Measurements from ENCODE around the gene C5orf52. TPM values are rescaled to one million over a fixed set of nuclear protein-coding genes. Genes with fewer than 3 reads are reported as not detected.

Gene C5orf52
- total RNA-seq, 1 donor from 2014 or later = not detected

- peaks cover 3% of the 10 kb centered on the region for H3K4me1 ChIP-seq (ENCODE audit: insufficient read depth, low read length)
- H3K9me3 Mint-ChIP-seq (ENCODE audit: unreplicated experiment) = peaks cover 31% of the 10 kb centered on the region
- H3K36me3 ChIP-seq (ENCODE audit: insufficient read depth, low read length) = no peaks in the 10 kb centered on the region
- H3K27me3 Mint-ChIP-seq (ENCODE audit: low read depth, unreplicated experiment) = peaks cover 7% of the 10 kb centered on the region
- peak within 1 kb of the TSS; percentile 80 for H3K4me2 ChIP-seq (ENCODE audit: low read length)
- H4K20me1 ChIP-seq (ENCODE audit: insufficient read depth, low read length) = no peaks in the 10 kb centered on the region
- H3K9me3 ChIP-seq (ENCODE audit: insufficient read depth, low read depth, low read length) = peaks cover 3% of the 10 kb centered on the region
- H3K36me3 Mint-ChIP-seq (ENCODE audit: low read depth, unreplicated experiment) = peaks cover 7% of the 10 kb centered on the region
- TF ChIP-seq EZH2 (IDR thresholded peaks at IDR 0.05; ENCODE audit: insufficient read depth, low read length) (no peak), CTCF (IDR thresholded peaks at IDR 0.05; ENCODE audit: insufficient read depth, low read depth, low read length) (no peak)
- peak within 1 kb of the TSS; percentile 32 for H3K4me3 ChIP-seq (ENCODE audit: insufficient read depth, low read depth, low read length)
- no peak within 1 kb of the TSS for H3K27ac Mint-ChIP-seq (ENCODE audit: unreplicated experiment)
- H3K27me3 ChIP-seq (ENCODE audit: insufficient read depth, low read length) = no peaks in the 10 kb centered on the region
- H3K79me2 ChIP-seq (ENCODE audit: insufficient read depth, low read length) = no peaks in the 10 kb centered on the region
- H2AFZ ChIP-seq (ENCODE audit: low read depth, low read length) = peak within 1 kb of the TSS; percentile 95
- no peak within 1 kb of the TSS for H3K27ac ChIP-seq (ENCODE audit: low read depth, low read length)
- no peak within 1 kb of the TSS for H3K4me3 Mint-ChIP-seq (ENCODE audit: unreplicated experiment)
- H3K9ac ChIP-seq (ENCODE audit: low read length) = peak within 1 kb of the TSS; percentile 18
- no peak for FAIRE-seq
- no peaks in the 10 kb centered on the region for H3K4me1 Mint-ChIP-seq (ENCODE audit: low read depth, unreplicated experiment)
- DNase-seq (ENCODE audit: low read depth) = no peak
Measured at GRCh38 chr5:157652377-157652692, 19.0 kb upstream of the C5orf52 start, which contains the start of gene SOX30. TSS of gene SOX30 (minus strand) at chr5:157652438. CDS start at chr5:157652078, 360 bp downstream.

- H3K27me3 ChIP-seq (ENCODE audit: insufficient read depth, low read length) = no peaks in the 10 kb centered on the region
- H3K9me3 ChIP-seq (ENCODE audit: insufficient read depth, low read depth, low read length) = no peaks in the 10 kb centered on the region
- H3K4me3 ChIP-seq (ENCODE audit: insufficient read depth, low read depth, low read length) = no peak overlapping the region
- H3K4me2 ChIP-seq (ENCODE audit: low read length) = no peak overlapping the region
- H3K4me1 Mint-ChIP-seq (ENCODE audit: low read depth, unreplicated experiment) = no peaks in the 10 kb centered on the region
- no peak overlapping the region for H3K27ac Mint-ChIP-seq (ENCODE audit: unreplicated experiment)
- H4K20me1 ChIP-seq (ENCODE audit: insufficient read depth, low read length) = no peaks in the 10 kb centered on the region
- H3K9me3 Mint-ChIP-seq (ENCODE audit: unreplicated experiment) = peaks cover 36% of the 10 kb centered on the region
- no peak for TF ChIP-seq EZH2 (IDR thresholded peaks at IDR 0.05; ENCODE audit: insufficient read depth, low read length)
- no peak for TF ChIP-seq CTCF (IDR thresholded peaks at IDR 0.05; ENCODE audit: insufficient read depth, low read depth, low read length)
- no peak overlapping the region for H3K27ac ChIP-seq (ENCODE audit: low read depth, low read length)
- H2AFZ ChIP-seq (ENCODE audit: low read depth, low read length) = no peak overlapping the region
- H3K27me3 Mint-ChIP-seq (ENCODE audit: low read depth, unreplicated experiment) = peaks cover 4% of the 10 kb centered on the region
- H3K9ac ChIP-seq (ENCODE audit: low read length) = no peak overlapping the region
- peaks cover 6% of the 10 kb centered on the region for H3K36me3 Mint-ChIP-seq (ENCODE audit: low read depth, unreplicated experiment)
- H3K4me3 Mint-ChIP-seq (ENCODE audit: unreplicated experiment) = no peak overlapping the region
- H3K79me2 ChIP-seq (ENCODE audit: insufficient read depth, low read length) = no peaks in the 10 kb centered on the region
- no peak for FAIRE-seq
- no peaks in the 10 kb centered on the region for H3K36me3 ChIP-seq (ENCODE audit: insufficient read depth, low read length)
- H3K4me1 ChIP-seq (ENCODE audit: insufficient read depth, low read length) = no peaks in the 10 kb centered on the region
- no peak for DNase-seq (ENCODE audit: low read depth)
Measured at GRCh38 chr5:157657516-157657915, 13.8 kb upstream of the C5orf52 start.

GRCh38 chr5:157658893-157659292 lies 12.4 kb upstream of the C5orf52 start:
- H3K4me1 Mint-ChIP-seq (ENCODE audit: low read depth, unreplicated experiment) = no peaks in the 10 kb centered on the region
- Histone ChIP-seq H3K27me3 (ENCODE audit: insufficient read depth, low read length) (no peaks in the 10 kb centered on the region), H2AFZ (ENCODE audit: low read depth, low read length) (no peak overlapping the region), H3K4me1 (ENCODE audit: insufficient read depth, low read length) (no peaks in the 10 kb centered on the region), H3K36me3 (ENCODE audit: insufficient read depth, low read length) (no peaks in the 10 kb centered on the region), H3K9me3 (ENCODE audit: insufficient read depth, low read depth, low read length) (no peaks in the 10 kb centered on the region), H3K4me2 (ENCODE audit: low read length) (no peak overlapping the region), H4K20me1 (ENCODE audit: insufficient read depth, low read length) (no peaks in the 10 kb centered on the region), H3K4me3 (ENCODE audit: insufficient read depth, low read depth, low read length) (no peak overlapping the region), H3K79me2 (ENCODE audit: insufficient read depth, low read length) (no peaks in the 10 kb centered on the region), H3K27ac (ENCODE audit: low read depth, low read length) (no peak overlapping the region), H3K9ac (ENCODE audit: low read length) (no peak overlapping the region)
- H3K9me3 Mint-ChIP-seq (ENCODE audit: unreplicated experiment) = peaks cover 24% of the 10 kb centered on the region
- H3K27me3 Mint-ChIP-seq (ENCODE audit: low read depth, unreplicated experiment) = peaks cover 4% of the 10 kb centered on the region
- TF ChIP-seq EZH2 (IDR thresholded peaks at IDR 0.05; ENCODE audit: insufficient read depth, low read length) (no peak), CTCF (IDR thresholded peaks at IDR 0.05; ENCODE audit: insufficient read depth, low read depth, low read length) (no peak)
- H3K27ac Mint-ChIP-seq (ENCODE audit: unreplicated experiment) = no peak overlapping the region
- no peak overlapping the region for H3K4me3 Mint-ChIP-seq (ENCODE audit: unreplicated experiment)
- H3K36me3 Mint-ChIP-seq (ENCODE audit: low read depth, unreplicated experiment) = peaks cover 6% of the 10 kb centered on the region
- DNase-seq (ENCODE audit: low read depth) (no peak), FAIRE-seq (no peak)

Data from astrocyte (in vitro differentiated cells and primary cell).